Mammary epithelial cell (primary cell): ENCODE measurements around the gene MAML2.

ENCODE experiments used
- EZH2 ChIP-seq: IDR thresholded peaks from 2 replicates; pipeline ENCODE4 v1.6.1; 2012; ENCODE audit warnings: low read length, inconsistent platforms, borderline replicate concordance
- TF ChIP-seq, protein P1 (sequence below), 2 donors: IDR thresholded peaks in 1 of 2; conservative IDR thresholded peaks in 1 of 2; 2 replicates each; pipeline ENCODE4 v1.5.1; 2011 to 2012; ENCODE audit warnings: inconsistent platforms in 2 of 2, low read length in 2 of 2, mild to moderate bottlenecking in 2 of 2, control low read depth in 1 of 2, low read depth in 1 of 2; ENCODE audit not compliant: insufficient read depth in 1 of 2; ENCODE audit errors: extremely low read depth in 1 of 2

DNA sequence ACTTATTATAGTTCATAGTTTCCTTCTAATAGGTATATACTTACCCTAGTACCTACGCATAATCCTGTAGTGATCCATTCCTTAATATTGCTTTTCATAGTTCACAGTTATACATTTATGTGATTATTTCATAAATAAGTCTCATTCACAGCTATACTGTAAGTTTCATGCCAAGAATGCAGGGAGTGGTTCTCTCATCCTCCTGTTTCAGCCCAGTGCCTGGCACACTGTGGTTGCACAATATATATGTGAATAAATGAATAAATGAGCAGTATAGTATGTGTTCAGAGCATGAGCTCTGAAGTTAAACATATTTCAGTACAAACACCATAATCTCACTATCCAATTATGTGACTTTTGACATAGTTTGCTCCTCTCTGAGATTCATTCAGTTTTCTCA, 115.8 kb downstream of the MAML2 start:
- TF ChIP-seq, protein P1, sequence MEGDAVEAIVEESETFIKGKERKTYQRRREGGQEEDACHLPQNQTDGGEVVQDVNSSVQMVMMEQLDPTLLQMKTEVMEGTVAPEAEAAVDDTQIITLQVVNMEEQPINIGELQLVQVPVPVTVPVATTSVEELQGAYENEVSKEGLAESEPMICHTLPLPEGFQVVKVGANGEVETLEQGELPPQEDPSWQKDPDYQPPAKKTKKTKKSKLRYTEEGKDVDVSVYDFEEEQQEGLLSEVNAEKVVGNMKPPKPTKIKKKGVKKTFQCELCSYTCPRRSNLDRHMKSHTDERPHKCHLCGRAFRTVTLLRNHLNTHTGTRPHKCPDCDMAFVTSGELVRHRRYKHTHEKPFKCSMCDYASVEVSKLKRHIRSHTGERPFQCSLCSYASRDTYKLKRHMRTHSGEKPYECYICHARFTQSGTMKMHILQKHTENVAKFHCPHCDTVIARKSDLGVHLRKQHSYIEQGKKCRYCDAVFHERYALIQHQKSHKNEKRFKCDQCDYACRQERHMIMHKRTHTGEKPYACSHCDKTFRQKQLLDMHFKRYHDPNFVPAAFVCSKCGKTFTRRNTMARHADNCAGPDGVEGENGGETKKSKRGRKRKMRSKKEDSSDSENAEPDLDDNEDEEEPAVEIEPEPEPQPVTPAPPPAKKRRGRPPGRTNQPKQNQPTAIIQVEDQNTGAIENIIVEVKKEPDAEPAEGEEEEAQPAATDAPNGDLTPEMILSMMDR (conservative IDR thresholded peaks at IDR 0.05 in 1 of 2, IDR thresholded peaks at IDR 0.05 in 1 of 2; ENCODE audit: extremely low read depth in 1 of 2, insufficient read depth in 1 of 2, low read depth in 1 of 2, low read length in 2 of 2): no peak
- no peak for TF ChIP-seq EZH2
